Activated CD4-positive, alpha-beta T cell treated with anti-CD3 and anti-CD28 coated beads for 48 hours (primary cell): Measurements from ENCODE around the gene GTPBP1.

ENCODE experiments used
- DNase-seq: peaks from one replicate; pipeline ENCODE4 v3.0.0-alpha.2; 2020

GTPBP1 gene

DNA sequence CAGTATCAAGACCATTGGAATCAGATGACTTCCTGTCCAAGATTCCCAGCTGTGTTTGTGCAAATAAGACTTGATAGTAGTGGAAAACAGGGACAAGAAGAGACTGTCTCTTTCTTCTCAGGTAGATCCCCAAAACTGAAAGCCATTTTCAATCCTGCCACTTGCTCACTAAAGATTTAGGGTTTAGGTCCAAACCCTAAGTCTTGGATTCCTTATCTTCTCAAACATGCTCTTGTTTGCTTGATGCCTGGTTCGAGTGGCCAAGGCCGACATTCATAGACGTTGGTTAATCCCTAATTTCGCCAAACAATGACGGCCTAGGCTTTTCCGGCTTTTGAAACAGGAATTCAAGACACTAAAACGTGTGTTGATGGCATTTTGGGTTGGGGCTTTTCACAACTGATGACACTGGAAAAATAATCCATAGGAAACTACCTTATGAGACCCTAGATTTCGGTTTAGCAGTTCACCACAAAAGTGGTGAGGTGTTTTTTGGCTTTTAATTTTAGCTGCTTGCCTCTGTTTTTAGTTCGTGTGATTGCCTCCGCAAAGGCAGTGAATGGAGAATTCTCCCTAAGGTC is 1.0 kb upstream of the GTPBP1 start:
- DNase-seq: no peak

DNA sequence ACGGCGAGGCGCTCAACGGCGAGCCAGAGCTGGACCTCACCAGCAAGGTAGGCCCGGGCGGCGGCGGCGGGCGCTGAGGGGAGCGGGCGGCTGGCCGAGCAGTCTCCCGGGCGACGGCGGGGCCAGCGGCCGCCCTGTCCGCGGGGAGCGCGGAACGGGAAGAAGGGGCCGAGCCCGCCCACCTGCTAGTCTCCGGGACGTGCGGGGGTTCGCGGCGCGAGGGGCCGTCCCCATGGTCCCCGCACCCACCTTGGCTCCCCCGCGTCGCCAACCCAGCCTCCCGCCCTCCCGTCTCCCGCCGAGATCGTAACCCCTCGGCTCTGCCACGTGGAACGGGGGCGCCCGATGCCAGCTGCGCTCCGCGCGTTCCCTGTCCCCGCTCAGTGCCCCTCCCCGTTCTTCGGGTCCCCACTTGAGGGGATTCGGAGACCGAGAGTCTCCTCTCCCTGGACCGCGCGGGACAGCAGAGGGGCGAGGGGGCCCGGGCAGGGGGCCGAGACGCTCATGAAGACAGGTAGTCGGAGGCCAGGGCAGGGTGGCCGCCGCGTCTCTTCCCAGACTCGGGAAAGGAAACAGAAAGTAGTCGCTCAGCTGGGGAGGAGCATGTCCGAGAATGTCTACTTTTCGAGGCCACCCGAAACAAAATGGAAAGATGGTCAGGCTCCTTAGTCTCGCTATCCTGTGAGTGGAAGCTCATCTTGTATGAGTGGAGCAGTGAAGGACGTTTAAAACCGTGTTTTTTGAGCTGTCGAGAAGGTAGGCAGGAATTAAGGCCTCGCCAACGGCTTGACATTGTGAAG is 557 bp downstream of the GTPBP1 start:
- DNase-seq: peak; percentile 48

DNA sequence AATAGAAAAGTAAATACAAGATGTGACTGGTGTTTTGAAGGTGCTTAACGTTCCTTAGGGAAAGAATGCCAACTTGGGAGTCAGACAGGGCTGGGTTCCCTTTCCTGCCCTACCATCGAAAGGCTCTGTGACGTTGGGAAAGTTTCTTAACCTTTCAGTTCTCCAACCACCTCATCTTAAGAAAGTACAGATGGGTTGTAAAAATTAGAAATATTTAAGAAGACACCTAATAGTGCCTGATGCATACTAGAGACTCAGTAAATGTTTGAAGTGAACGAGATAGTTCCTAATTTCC is 1.1 kb downstream of the GTPBP1 start:
- no peak for DNase-seq

DNA sequence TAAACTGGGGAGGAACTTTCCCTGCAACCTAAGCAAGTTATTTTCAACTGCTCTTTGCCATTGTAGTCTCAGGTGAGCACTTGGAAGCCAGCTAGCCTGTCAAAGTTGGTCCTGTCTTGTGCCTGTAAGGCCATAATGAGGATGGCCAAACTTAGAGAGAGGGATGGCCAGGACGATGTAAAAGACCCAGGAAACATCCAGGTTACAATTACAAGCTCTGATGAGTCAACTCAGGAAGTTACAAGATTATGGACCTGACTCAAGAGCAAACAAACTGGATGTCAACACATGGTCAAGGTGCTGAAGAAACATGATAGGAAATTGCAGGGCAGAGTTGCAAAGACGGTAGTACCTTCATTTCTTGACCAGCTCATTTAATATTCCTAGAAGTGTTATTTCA is 1.6 kb downstream of the GTPBP1 start:
- DNase-seq: no peak

DNA sequence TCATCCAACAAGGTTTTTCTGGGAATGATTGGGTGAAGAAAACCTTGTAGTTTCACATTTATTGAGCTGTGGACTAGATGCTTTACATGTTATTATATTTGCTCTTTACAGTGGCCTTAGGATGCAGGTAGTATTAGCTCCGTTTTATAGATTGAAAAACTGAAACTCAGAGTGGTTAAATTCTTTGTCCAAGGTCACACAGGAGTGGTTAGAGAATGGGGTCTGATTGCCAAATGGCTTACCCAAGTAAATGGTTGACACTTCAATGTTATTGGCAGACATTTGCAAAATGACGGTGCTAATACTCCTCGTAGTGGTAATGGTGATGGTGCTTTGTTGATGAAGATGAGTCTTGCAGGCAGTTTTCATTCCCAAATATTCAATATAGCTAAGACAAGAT is 2.2 kb downstream of the GTPBP1 start:
- no peak for DNase-seq

DNA sequence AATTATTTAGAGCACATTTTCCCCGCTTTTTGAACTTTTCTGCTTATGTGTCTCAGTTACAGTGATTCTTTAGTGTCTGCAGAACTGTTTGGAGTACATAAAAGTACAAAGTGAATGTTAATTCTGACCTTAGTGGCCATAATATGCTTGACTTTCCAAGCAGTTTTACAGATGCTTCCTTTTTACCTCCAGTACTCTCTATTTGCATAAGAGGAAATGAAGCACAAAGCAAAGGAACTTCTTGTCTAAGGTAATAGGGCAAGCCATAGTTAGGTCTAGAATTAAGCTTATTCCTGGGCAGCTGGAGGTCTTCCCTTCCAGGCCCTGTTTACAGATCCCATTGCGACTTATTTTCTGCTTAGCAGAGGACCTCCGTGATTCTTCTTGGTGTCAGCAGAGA is 3.6 kb downstream of the GTPBP1 start:
- DNase-seq: no peak

DNA sequence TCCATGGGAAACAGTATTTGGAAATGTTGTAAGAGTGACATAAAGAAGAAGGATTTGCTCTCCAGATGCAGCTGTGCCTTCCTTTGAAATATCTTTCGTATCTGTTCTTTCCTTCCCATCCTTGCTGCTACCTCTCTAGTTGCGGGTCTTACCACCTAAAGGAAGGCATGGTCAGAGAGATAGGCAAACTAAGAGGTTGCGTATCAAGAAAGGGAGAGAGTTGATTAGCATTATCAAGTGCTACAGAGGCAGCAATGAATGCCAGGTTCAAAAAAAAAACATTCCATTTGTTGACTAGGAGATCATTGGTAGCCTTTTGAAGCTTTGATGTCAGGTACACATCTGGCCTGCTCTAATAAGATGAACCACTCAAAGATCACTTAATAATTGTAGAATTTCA is 4.6 kb downstream of the GTPBP1 start:
- DNase-seq: no peak

DNA sequence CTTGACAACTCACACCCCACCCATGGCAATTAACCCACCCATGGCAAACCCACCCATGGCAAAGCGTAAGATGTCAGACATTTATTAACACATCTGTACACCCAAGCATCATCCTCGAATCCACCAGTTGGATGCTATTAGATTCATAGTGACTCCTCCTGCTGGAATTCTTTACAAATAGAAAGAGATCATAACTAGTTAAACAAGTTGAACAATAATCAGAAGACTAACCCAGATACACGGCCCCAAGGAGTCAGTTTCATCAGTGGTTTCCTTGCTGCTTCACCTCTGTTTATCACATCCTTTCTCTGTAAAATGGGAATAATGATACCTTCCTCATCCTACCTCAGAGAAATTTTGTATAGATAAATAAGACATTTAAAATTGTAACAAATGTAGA is 5.1 kb downstream of the GTPBP1 start:
- no peak for DNase-seq

DNA sequence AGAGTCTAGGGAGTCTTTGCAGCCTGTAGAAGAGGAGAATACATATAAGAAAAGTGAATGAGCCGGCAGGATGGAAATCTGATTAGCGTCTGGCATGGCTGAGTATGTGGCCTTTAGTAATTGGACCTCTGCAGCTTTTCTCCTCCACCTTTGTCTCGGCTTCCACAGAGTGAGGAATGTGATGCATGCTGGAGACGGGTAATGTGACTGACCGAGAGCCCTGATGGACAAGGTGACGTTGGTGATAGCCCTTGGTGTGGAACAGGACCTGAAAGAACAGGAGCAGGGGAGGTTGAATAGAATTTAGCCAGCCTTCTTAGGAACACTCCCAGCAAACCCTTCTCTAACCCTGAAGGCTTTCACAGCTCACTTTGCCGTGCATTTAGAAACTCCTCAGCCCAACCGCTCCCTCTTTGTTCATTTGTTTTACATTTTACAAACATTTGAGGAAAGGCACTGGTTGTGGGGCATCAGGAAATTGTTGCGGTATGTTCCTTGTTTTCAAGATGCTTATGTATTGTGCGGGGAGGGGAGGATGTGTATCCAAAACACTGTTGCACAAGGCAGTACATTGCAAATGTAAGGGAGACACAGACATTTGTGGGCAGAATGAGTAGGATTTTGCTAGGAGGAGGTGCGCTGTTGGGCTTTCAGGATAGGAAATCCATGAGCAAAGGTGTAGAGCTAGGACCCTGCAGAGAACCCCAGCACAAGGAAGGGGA is 6.9 kb downstream of the GTPBP1 start:
- DNase-seq: no peak

DNA sequence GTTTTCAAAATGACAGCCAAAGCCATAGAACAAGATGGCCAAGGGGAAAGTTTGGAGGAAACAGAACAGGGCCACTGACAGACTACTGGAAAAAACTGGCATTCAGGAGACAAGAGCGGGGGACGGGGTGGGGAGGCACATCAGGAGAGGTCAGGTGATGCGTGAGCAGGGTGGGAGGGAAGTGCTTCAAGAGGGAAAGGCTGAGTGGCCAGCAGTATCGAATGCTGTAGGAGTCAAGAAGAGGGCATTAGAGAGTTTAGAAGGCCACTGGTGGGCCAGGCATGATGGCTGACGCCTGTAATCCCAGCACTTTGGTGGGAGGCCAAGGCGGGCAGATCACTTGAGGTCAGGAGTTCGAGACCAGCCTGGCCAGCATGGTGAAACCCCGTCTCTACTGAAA is 8.2 kb downstream of the GTPBP1 start:
- no peak for DNase-seq

DNA sequence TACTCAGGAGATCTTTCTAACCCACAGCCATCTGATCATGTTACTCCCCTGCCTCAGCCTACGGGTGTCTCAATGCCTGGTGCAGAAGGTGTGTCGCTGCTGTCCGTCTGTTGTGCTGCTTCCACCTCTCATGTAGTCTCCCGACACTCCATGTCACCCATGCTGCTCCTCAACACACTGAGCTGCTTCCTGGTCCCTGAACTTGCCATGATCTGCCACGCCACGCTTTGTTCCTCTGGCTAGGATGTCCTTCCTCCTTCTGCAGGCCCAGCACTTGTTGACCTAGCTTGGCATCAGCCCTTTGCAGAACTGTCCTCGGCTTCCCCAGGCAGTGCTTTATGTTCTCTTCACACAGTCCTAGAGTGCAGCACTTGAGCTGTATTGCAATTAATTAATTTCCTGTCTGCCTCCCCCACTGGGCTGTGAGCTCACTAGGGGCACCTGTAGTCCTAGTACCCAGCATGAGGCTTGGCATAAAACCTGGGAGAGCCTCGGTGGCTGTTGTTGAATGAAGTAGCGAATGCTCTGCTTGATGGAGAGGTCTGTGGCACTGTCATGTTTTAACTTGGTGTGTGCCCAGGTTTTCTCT is 9.5 kb downstream of the GTPBP1 start:
- DNase-seq: no peak

DNA sequence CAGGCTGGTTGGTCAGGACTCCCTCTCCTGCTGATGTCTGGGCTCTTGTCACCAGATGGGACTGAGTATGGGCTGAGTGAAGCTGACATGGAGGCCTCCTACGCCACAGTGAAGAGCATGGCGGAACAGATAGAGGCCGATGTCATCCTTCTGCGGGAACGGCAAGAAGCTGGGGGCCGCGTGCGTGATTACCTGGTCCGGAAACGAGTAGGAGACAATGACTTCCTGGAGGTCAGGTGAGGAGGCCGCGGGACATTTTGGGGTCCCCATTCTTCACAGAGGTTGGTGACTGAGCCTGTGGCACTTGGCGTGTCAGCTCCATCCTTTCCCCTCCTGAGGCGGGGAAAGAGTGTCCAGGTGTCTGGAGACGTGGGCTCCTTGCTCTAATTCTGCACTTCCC is 10.1 kb downstream of the GTPBP1 start:
- DNase-seq: no peak

DNA sequence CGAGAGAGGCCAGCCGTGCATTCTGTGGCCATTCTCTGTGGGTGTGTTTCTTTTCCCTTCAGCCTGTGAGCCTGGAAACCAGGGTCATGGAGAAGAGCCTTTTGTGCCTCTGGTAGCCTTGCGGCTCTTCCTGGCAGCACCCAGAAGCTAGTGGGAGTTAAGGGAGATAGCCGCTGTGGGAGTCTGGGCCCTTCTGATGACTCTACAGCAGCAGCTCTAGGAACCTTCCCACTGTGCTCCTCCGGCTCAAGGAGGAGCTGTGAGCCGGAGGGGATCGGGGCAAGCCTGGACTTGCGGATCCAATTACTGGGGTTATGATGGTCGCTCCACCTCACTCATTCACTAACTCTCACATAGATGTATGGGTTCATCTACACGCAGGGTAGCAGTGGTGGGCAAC is 10.5 kb downstream of the GTPBP1 start:
- DNase-seq: no peak

DNA sequence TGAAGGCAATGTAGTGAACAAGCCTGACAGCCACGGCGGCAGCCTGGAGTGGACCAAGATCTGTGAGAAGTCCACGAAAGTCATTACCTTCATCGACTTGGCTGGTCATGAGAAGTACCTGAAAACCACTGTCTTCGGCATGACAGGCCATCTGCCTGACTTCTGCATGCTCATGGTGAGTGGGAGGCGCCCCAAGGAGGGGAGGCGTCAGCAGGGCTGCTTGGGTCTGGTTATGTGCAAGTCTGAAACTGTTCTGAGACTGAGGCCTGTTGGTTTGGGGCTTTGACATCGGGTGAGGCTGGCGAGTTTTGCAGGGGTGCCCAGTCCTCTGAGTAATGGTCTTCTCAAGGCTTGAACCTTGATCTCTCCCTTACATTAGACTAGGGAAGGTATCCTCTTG is 11.1 kb downstream of the GTPBP1 start:
- DNase-seq: no peak

DNA sequence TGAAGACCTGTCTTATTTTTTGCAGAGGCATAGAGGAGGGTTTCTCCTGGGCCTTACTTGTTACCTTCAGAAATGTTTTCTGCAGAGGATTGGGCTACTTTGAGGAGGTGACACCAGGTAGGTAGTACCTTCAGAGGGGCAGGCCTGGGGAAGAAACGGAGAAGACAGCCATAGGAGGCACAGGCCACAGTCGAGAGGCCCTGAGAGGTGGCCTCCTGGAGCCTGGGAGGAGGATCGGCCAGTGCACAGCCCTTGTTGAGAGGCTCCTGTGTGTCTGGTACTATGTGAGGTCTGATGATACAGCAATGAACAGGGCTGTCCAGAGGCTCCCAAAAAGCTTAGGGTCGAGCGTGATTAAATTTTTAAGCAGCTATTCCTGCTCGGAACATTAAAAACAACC is 11.5 kb downstream of the GTPBP1 start:
- no peak for DNase-seq

DNA sequence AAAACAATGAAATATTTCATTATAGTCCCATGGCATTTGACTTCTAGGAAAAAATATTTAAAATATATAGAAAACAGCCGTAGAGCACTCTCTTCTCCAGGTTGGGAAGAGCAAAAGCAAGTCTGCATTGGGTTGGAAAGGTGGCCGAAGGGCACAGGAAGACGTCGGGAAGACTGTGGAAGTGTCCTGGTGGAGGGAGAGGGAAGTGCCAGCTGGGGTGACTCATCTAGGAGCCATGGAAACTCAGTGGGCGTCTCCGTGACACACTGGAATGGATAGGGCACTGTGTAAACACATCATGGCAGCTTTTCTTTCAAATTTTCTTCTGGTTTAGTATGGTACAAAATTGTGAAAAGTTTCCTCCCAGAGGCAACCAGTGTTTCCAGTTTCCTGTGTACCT is 12.7 kb downstream of the GTPBP1 start:
- DNase-seq: no peak

DNA sequence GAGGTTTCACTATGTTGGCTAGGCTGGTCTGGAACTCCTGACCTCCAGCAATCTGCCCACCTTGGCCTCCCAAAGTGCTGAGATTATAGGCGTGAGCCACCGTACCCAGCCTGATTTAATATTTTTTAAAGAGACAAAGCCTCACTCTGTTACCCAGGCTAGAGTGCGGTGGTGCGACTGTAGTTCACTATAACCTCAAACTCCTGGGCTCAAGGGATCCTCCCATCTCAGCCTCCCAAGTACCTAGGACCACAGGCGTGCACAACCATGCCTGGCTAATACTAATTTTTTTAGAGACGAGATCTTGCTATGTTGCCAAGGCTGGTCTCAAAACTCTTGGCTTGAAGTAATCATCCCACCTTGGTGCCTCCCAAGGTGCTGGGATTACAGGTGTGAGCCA is 13.5 kb downstream of the GTPBP1 start:
- DNase-seq: no peak

DNA sequence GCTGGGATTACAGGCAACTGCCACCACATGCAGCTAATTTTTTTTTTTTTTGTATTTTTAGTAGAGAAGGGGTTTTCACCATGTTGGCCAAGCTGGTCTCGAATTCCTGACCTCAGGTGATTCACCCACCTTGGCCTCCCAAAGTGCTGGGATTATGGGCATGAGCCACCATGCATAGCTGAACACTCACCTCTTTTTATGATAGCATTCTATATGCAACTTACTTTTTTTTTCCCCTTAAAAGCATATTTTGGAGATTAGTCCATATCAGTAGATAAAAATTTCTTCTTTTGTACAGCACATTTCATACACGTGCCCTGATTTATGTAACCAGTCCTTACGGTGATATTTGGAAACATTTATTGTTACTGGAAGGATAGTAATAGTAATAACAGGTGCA is 14.6 kb downstream of the GTPBP1 start:
- no peak for DNase-seq

DNA sequence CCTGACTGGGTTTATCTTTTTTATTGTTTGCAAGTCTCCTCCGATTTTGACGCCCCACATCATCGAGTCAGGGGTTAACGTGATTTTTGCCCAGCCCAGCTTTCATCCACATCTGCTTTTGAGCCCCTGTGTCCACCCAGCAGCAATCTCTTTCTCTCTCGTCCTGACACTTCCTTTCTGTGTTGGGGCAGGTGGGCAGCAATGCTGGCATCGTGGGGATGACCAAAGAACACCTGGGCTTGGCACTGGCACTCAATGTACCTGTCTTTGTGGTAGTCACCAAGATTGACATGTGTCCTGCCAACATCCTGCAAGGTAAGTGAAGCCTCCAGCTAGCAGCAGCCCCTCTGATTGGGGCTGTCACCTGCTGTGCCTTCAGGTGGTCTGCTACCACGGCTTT is 15.8 kb downstream of the GTPBP1 start:
- no peak for DNase-seq

DNA sequence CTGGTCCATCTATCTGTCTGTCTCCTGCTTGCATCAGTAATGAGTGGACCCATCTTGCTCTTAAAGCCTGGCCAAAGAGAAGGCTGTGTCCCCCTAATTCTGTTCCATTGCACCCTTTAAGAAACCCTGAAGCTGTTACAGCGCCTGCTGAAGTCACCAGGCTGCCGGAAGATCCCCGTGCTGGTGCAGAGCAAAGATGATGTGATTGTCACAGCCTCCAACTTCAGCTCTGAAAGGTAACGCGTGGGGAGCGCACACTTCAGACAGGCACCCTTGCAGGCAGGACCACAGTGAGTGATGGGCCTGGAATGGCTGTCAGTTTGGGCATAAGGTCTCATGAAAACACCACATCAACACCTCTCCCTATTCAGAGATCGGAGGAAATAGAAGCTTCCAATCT is 18.4 kb downstream of the GTPBP1 start:
- no peak for DNase-seq

DNA sequence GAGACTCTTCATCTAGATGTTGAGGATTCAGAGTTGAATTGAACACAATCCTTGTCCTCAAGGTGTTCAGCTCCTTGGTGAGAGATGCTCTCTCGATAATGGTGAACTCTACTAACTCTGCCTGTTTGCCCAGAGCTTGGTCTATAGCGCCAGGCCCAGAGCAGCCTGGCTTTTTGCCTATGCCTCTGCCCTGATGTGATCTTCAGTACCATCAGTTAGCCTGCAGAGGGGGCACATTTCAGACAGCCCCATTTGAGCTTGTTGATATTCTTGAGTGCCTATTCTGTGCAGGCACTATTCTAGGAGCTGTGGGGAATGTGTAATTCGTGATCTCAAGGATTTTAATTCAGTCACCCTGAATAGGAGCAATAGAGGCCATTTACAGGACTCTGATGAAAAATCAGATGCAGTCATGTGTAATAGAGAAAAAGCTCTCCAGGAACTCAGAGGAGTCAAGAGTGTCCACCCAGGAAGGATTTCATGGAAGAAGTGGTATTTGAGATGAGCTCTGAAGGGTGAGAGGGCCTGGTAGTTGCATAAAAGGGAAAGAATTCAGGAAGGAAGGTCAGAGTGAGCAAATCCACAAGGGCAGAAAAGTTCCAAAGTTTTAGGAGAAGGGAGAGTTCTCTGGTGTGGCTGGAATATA is 19.3 kb downstream of the GTPBP1 start:
- DNase-seq: peak; percentile 38

DNA sequence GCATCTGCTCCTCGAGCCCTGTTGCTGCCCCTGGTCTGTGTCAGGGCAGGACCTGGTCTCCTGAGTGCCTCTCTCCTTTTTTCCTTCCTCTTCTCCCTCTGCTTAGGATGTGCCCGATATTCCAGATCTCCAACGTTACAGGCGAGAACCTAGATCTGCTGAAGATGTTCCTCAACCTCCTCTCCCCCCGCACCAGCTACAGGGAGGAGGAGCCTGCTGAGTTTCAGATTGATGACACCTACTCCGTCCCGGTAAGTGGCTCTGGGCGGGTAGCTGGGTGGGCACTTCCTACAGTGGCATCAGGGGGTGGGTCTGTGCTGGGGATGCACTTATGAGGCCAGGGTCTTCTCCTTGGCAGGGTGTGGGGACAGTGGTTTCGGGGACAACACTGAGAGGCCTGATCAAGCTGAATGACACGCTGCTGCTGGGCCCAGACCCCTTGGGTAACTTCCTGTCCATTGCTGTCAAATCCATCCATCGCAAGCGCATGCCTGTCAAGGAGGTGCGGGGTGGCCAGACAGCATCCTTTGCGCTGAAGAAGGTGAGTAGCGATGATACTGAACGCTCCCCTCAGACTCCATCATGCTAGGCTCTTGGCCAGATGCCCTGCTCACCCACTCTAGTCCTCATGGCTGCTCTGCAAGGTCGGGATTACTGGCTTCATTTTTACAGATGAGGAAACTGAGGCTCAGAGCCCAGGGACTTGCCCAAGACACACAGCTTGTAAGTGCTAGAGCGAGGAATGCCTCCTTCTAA is 20.3 kb downstream of the GTPBP1 start:
- DNase-seq: no peak

DNA sequence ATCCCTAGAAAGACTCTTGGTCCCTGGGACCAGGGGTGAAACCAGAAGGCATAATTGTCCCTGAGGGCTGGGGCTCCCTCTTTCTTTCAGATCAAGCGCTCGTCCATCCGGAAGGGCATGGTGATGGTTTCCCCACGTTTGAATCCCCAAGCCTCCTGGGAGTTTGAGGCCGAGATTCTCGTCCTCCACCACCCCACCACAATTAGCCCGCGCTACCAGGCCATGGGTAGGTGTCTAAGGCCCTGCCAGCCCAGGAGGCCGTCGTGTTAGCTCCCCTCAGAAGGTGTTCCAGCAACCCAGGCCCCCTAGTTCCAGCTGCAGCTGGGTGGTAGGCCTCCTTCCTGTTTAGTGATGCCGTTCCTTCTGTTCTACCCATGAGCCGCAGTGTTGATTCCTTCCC is 21.4 kb downstream of the GTPBP1 start:
- no peak for DNase-seq
